K562 (cell line): ENCODE data around the gene MAML1. TPM values are rescaled to one million over a fixed set of nuclear protein-coding genes. Genes with fewer than 3 reads are reported as not detected.

ENCODE experiments used
- HMGN3 ChIP-seq: IDR thresholded peaks from 2 replicates; pipeline ENCODE4 v1.6.1; 2011; ENCODE audit warnings: borderline replicate concordance, low read depth, mild to moderate bottlenecking, mixed read lengths, low read length; ENCODE audit not compliant: insufficient read length; ENCODE audit errors: extremely low read depth
- ILF3 ChIP-seq: fragments of 450-650 bp; IDR thresholded peaks from 2 replicates; pipeline ENCODE4 v1.6.1; 2018; ENCODE audit warnings: antibody characterized with exemption, mild to moderate bottlenecking, moderate library complexity, borderline replicate concordance
- MBD2 ChIP-seq: sonication (generic); IDR thresholded peaks from 2 replicates; pipeline ENCODE4 v1.6.1; 2016; ENCODE audit warnings: low read depth, borderline replicate concordance
- MTA2 ChIP-seq: fragments of 450-650 bp; IDR thresholded peaks from 2 replicates; pipeline ENCODE4 v1.6.1; 2016; ENCODE audit warnings: low read depth
- MYBL2 ChIP-seq, 2 experiments: fragments of 450-650 bp in 1 of 2; sonication (generic) in 1 of 2; formaldehyde crosslinking in 1 of 2; IDR thresholded peaks; 2 replicates each; pipeline versions ENCODE4 v1.6.1 to v1.8.1; 2017 to 2022; ENCODE audit warnings: borderline replicate concordance in 1 of 2, inconsistent platforms in 1 of 2, low read depth in 1 of 2, mild to moderate bottlenecking in 1 of 2, missing genetic modification reagents in 1 of 2, moderate library complexity in 1 of 2
- RBM25 ChIP-seq: fragments of 200-400 bp; formaldehyde crosslinking; IDR thresholded peaks from 2 replicates; pipeline ENCODE4 v1.6.1; 2018; ENCODE audit warnings: low read length, low read depth, moderate library complexity; ENCODE audit not compliant: severe bottlenecking
- RBM34 ChIP-seq: fragments of 200-400 bp; formaldehyde crosslinking; IDR thresholded peaks from 2 replicates; pipeline ENCODE4 v1.6.1; 2018; ENCODE audit warnings: low read length, borderline replicate concordance; ENCODE audit not compliant: insufficient read depth
- ZEB2 ChIP-seq: fragments of 450-650 bp; IDR thresholded peaks from 2 replicates; pipeline ENCODE4 v1.6.1; 2016
- ZNF165 ChIP-seq: fragments of 250-450 bp; sonication (Bioruptor Pico); IDR thresholded peaks from 2 replicates; pipeline ENCODE4 v1.4.0; 2020; ENCODE audit warnings: borderline replicate concordance
- ZNF316 ChIP-seq: fragments of 450-650 bp; IDR thresholded peaks from 2 replicates; pipeline ENCODE4 v1.6.1; 2016
- ZNF408 ChIP-seq: fragments of 250-450 bp; sonication (Bioruptor Pico); IDR thresholded peaks from 2 replicates; pipeline ENCODE4 v1.4.0; 2020; ENCODE audit warnings: low read depth, mild to moderate bottlenecking, moderate library complexity
- polyA plus RNA-seq, 8 experiments: library from polyadenylated mRNA; depleted of rRNA in 4 of 8; stranded (reverse) in 5 of 8; unstranded in 3 of 8; fragments of >200 nt; fragmentation: Nextera tagmentation in 2 of 8; fragmentation: Illumina TruSeq in 1 of 8; extraction: Ambion mirVana in 2 of 8; extraction: Trizol in 1 of 8; gene quantifications; 2 replicates each; pipeline versions ENCODE4 v1.2.1 to v1.2.3, GENCODE V29; 2011 to 2014; ENCODE audit warnings: inconsistent platforms in 1 of 8, missing spikeins in 1 of 8
- total RNA-seq, 7 experiments: library from RNA; depleted of rRNA in 6 of 7; stranded (reverse); fragments of >200 nt in 6 of 7; fragmentation: Illumina TruSeq in 2 of 7; extraction: Trizol in 2 of 7; gene quantifications; 2 replicates each; pipeline versions ENCODE4 v1.2.1 to v1.2.3, GENCODE V29; 2011 to 2021; ENCODE audit warnings: low replicate concordance in 1 of 7
- TF ChIP-seq, protein P1 (sequence below): fragments of 200-600 bp; sonication (generic); IDR thresholded peaks from one replicate; pipeline ENCODE4 v1.6.1; 2012; ENCODE audit warnings: mild to moderate bottlenecking, low read depth, low read length, inconsistent platforms
- TF ChIP-seq, protein P2 (sequence below): fragments of 450-650 bp; IDR thresholded peaks from 2 replicates; pipeline ENCODE4 v1.6.1; 2016
- TF ChIP-seq, protein P3 (sequence below): sonication (generic); formaldehyde crosslinking; IDR thresholded peaks from 2 replicates; pipeline ENCODE4 v1.8.1; 2023; ENCODE audit warnings: mild to moderate bottlenecking, missing genetic modification reagents

MAML1 gene
- total and polyA plus RNA-seq, 9 of the 15 experiments (the other 6 are each of a cell fraction or from before 2014, with no cell fraction given): 0.32 to 18.4 (median 7.0) TPM

DNA sequence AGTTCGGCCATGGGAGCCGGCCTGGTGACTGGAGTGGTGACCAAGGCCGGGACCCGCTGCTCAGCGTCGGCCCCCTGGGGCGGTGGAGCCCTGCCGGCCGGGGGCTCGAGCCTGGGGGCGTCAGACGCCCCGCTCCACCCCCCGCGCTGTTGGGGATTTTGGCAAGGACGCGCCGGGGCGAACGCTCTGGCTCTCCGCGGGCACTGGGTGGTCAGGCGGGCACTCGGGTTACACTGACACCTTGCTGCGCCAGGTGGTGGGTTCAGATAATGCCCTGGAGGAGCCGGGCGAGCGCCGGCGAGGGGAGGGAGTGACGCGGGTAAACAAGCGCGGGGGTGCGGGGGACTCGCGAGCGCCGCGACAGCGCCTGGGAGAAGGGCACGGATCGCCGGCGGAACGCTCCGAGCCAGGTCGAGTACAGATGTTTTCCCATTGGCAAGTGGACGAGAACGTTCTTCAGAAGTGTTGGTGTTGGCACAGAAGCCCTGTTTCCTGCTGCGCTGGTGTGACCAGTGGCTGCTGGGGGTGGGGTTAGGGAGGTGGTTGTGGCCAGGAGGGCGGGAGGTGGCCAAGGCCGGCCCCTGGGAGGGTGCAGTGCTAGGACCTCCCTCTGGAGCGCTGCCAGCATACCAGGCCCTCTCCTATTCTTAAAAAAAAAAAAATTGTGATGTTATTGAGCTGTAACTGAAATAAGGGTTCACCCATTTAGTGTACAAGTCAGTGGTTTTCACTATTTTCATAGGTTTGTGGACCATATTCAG is 88.9 kb downstream of the MAML1 start (continued):
- TF ChIP-seq, protein P1, sequence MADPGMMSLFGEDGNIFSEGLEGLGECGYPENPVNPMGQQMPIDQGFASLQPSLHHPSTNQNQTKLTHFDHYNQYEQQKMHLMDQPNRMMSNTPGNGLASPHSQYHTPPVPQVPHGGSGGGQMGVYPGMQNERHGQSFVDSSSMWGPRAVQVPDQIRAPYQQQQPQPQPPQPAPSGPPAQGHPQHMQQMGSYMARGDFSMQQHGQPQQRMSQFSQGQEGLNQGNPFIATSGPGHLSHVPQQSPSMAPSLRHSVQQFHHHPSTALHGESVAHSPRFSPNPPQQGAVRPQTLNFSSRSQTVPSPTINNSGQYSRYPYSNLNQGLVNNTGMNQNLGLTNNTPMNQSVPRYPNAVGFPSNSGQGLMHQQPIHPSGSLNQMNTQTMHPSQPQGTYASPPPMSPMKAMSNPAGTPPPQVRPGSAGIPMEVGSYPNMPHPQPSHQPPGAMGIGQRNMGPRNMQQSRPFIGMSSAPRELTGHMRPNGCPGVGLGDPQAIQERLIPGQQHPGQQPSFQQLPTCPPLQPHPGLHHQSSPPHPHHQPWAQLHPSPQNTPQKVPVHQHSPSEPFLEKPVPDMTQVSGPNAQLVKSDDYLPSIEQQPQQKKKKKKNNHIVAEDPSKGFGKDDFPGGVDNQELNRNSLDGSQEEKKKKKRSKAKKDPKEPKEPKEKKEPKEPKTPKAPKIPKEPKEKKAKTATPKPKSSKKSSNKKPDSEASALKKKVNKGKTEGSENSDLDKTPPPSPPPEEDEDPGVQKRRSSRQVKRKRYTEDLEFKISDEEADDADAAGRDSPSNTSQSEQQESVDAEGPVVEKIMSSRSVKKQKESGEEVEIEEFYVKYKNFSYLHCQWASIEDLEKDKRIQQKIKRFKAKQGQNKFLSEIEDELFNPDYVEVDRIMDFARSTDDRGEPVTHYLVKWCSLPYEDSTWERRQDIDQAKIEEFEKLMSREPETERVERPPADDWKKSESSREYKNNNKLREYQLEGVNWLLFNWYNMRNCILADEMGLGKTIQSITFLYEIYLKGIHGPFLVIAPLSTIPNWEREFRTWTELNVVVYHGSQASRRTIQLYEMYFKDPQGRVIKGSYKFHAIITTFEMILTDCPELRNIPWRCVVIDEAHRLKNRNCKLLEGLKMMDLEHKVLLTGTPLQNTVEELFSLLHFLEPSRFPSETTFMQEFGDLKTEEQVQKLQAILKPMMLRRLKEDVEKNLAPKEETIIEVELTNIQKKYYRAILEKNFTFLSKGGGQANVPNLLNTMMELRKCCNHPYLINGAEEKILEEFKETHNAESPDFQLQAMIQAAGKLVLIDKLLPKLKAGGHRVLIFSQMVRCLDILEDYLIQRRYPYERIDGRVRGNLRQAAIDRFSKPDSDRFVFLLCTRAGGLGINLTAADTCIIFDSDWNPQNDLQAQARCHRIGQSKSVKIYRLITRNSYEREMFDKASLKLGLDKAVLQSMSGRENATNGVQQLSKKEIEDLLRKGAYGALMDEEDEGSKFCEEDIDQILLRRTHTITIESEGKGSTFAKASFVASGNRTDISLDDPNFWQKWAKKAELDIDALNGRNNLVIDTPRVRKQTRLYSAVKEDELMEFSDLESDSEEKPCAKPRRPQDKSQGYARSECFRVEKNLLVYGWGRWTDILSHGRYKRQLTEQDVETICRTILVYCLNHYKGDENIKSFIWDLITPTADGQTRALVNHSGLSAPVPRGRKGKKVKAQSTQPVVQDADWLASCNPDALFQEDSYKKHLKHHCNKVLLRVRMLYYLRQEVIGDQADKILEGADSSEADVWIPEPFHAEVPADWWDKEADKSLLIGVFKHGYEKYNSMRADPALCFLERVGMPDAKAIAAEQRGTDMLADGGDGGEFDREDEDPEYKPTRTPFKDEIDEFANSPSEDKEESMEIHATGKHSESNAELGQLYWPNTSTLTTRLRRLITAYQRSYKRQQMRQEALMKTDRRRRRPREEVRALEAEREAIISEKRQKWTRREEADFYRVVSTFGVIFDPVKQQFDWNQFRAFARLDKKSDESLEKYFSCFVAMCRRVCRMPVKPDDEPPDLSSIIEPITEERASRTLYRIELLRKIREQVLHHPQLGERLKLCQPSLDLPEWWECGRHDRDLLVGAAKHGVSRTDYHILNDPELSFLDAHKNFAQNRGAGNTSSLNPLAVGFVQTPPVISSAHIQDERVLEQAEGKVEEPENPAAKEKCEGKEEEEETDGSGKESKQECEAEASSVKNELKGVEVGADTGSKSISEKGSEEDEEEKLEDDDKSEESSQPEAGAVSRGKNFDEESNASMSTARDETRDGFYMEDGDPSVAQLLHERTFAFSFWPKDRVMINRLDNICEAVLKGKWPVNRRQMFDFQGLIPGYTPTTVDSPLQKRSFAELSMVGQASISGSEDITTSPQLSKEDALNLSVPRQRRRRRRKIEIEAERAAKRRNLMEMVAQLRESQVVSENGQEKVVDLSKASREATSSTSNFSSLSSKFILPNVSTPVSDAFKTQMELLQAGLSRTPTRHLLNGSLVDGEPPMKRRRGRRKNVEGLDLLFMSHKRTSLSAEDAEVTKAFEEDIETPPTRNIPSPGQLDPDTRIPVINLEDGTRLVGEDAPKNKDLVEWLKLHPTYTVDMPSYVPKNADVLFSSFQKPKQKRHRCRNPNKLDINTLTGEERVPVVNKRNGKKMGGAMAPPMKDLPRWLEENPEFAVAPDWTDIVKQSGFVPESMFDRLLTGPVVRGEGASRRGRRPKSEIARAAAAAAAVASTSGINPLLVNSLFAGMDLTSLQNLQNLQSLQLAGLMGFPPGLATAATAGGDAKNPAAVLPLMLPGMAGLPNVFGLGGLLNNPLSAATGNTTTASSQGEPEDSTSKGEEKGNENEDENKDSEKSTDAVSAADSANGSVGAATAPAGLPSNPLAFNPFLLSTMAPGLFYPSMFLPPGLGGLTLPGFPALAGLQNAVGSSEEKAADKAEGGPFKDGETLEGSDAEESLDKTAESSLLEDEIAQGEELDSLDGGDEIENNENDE: no peak
- TF ChIP-seq MBD2 (no peak), ZEB2 (no peak), RBM34 (no peak), HMGN3 (peak; percentile 97), RBM25 (no peak), ZNF408 (CRISPR knock-in tag) (no peak), MYBL2 (IDR thresholded peaks at IDR 0.05; ENCODE audit: low read depth) (no peak), MYBL2 (CRISPR knock-in tag; IDR thresholded peaks at IDR 0.05; ENCODE audit: borderline replicate concordance) (no peak), ZNF165 (CRISPR knock-in tag) (no peak), MTA2 (no peak), ILF3 (no peak), ZNF316 (no peak)
- TF ChIP-seq, protein P2, sequence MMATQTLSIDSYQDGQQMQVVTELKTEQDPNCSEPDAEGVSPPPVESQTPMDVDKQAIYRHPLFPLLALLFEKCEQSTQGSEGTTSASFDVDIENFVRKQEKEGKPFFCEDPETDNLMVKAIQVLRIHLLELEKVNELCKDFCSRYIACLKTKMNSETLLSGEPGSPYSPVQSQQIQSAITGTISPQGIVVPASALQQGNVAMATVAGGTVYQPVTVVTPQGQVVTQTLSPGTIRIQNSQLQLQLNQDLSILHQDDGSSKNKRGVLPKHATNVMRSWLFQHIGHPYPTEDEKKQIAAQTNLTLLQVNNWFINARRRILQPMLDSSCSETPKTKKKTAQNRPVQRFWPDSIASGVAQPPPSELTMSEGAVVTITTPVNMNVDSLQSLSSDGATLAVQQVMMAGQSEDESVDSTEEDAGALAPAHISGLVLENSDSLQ: no peak
- TF ChIP-seq, protein P3, sequence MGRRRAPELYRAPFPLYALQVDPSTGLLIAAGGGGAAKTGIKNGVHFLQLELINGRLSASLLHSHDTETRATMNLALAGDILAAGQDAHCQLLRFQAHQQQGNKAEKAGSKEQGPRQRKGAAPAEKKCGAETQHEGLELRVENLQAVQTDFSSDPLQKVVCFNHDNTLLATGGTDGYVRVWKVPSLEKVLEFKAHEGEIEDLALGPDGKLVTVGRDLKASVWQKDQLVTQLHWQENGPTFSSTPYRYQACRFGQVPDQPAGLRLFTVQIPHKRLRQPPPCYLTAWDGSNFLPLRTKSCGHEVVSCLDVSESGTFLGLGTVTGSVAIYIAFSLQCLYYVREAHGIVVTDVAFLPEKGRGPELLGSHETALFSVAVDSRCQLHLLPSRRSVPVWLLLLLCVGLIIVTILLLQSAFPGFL (CRISPR knock-in tag): peak; percentile 85; the same call in 1 of the 2 replicates
